Hematopoietic multipotent progenitor cell treated with erythropoietin and hydrocortisone succinate and interleukin-3 and kit ligand, for 8 days (in vitro differentiated cells): ENCODE results near the gene CDY1.
"Not testable (repeated sequence)": the region's sequence is repeated elsewhere in the genome, so short reads cannot be mapped to it uniquely, and the experiment has no call there.

Source experiments
- DNase-seq: peaks from one replicate; pipeline ENCODE4 v3.0.0-alpha.2; 2015

CDY1 gene

GRCh38 chrY:25621817-25622216, at the start of gene CDY1:
Gene CDY1 (plus strand): TSS chrY:25622117. CDS start chrY:25622443, 326 bp downstream.
- DNase-seq, result not testable (repeated sequence)

GRCh38 chrY:25593336-25593735, 28.6 kb upstream of the CDY1 start:
- DNase-seq, result not testable (repeated sequence)

- not testable (repeated sequence) for DNase-seq
Observed at GRCh38 chrY:25620209-25620608, 1.7 kb upstream of the CDY1 start.

- DNase-seq, result not testable (repeated sequence)
Observed at GRCh38 chrY:25626524-25626923, 4.6 kb downstream of the CDY1 start.

- DNase-seq, result not testable (repeated sequence)
Observed at GRCh38 chrY:25630383-25631112, 8.6 kb downstream of the CDY1 start.

- not testable (repeated sequence) for DNase-seq
Observed at GRCh38 chrY:25639852-25640251, 17.9 kb downstream of the CDY1 start.

GRCh38 chrY:25643024-25643915, 21.4 kb downstream of the CDY1 start:
- DNase-seq, result not testable (repeated sequence)
